ENCODE measurements around the gene RFC2.

- TF ChIP-seq CEBPB (IDR thresholded peaks at IDR 0.05) = no peak
- no peak for TF ChIP-seq FOXM1 (IDR thresholded peaks at IDR 0.05; ENCODE audit: borderline replicate concordance, low read depth)
- no peak for TF ChIP-seq EGR1 (IDR thresholded peaks at IDR 0.05)
- no peak for TF ChIP-seq CREB1 (IDR thresholded peaks at IDR 0.05; ENCODE audit: low read depth)
- no peak for TF ChIP-seq REST (IDR thresholded peaks at IDR 0.05; ENCODE audit: low read depth)
- TF ChIP-seq YY1 (IDR thresholded peaks at IDR 0.05; ENCODE audit: low read depth) = no peak
These were observed 63.9 kb downstream of the RFC2 start for GRCh38 chr7:74190259-74190658.
